Peyer's patch (tissue), 4 donors: ENCODE data around the gene ALKBH6.

ENCODE experiments used
- CTCF ChIP-seq, 6 experiments: fragments of 450-650 bp in 4 of 6; fragments of 200-600 bp in 2 of 6; sonication (generic) in 1 of 6; IDR thresholded peaks; one replicate each; pipeline ENCODE4 v1.5.1; 2017 to 2019; ENCODE audit warnings: antibody characterized with exemption in 6 of 6, mild to moderate bottlenecking in 3 of 6, moderate library complexity in 1 of 6
- POLR2A ChIP-seq, 2 donors: fragments of 450-650 bp; IDR thresholded peaks; one replicate each; pipeline ENCODE4 v1.5.1; 2017; ENCODE audit warnings: antibody characterized with exemption in 2 of 2, mild to moderate bottlenecking in 2 of 2, moderate library complexity in 2 of 2

- TF ChIP-seq CTCF (IDR thresholded peaks at IDR 0.05) (no peak), POLR2A (IDR thresholded peaks at IDR 0.05) (no peak)
Observed at GRCh38 chr19:36046443-36047050, 32.5 kb upstream of the ALKBH6 start.
